ENCODE measurements around the gene F7. TPM values are rescaled to one million over a fixed set of nuclear protein-coding genes. Genes with fewer than 3 reads are reported as not detected.

Gene F7
- total RNA-seq, 1 experiment from 2014 or later = 0.26 TPM

GRCh38 chr13:113116206-113116800, 10.7 kb downstream of the F7 start:
- no peak overlapping the region for H3K4me3 Mint-ChIP-seq
- H3K36me3 Mint-ChIP-seq = 0 out of 2 replicates have a peak, but pooled peaks cover 2% of the 10 kb centered on the region
- ChIA-PET POLR2A (no interaction called here), CTCF (no interaction called here)
- H3K4me1 Mint-ChIP-seq = no peaks in the 10 kb centered on the region
- peaks cover 6% of the 10 kb centered on the region for H3K9me3 Mint-ChIP-seq
- no peak for TF ChIP-seq NR1H2 (CRISPR knock-in tag; IDR thresholded peaks at IDR 0.05)
- no peak for TF ChIP-seq ZSCAN18 (CRISPR knock-in tag; IDR thresholded peaks at IDR 0.05)
- TF ChIP-seq, protein P1, sequence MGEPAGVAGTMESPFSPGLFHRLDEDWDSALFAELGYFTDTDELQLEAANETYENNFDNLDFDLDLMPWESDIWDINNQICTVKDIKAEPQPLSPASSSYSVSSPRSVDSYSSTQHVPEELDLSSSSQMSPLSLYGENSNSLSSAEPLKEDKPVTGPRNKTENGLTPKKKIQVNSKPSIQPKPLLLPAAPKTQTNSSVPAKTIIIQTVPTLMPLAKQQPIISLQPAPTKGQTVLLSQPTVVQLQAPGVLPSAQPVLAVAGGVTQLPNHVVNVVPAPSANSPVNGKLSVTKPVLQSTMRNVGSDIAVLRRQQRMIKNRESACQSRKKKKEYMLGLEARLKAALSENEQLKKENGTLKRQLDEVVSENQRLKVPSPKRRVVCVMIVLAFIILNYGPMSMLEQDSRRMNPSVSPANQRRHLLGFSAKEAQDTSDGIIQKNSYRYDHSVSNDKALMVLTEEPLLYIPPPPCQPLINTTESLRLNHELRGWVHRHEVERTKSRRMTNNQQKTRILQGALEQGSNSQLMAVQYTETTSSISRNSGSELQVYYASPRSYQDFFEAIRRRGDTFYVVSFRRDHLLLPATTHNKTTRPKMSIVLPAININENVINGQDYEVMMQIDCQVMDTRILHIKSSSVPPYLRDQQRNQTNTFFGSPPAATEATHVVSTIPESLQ (CRISPR knock-in tag; IDR thresholded peaks at IDR 0.05) = no peak
- TF ChIP-seq PRDM15 (CRISPR knock-in tag; IDR thresholded peaks at IDR 0.05) = no peak
- TF ChIP-seq CREB1 (CRISPR knock-in tag; IDR thresholded peaks at IDR 0.05) = no peak
- H3K27ac Mint-ChIP-seq = no peak overlapping the region
- H3K27me3 Mint-ChIP-seq (ENCODE audit: low read depth) = peaks cover 6% of the 10 kb centered on the region
- no peak for DNase-seq (ENCODE audit: low spot score)
- no peak for ATAC-seq

- no peak for ATAC-seq
- ChIA-PET POLR2A (no interaction called here), CTCF (no interaction called here)
- DNase-seq (ENCODE audit: low spot score) = no peak
- Mint-ChIP-seq H3K4me1 (no peaks in the 10 kb centered on the region), H3K9me3 (peaks cover 6% of the 10 kb centered on the region), H3K4me3 (no peak overlapping the region), H3K36me3 (0 out of 2 replicates have a peak, but pooled peaks cover 2% of the 10 kb centered on the region), H3K27me3 (ENCODE audit: low read depth) (peaks cover 6% of the 10 kb centered on the region), H3K27ac (no peak overlapping the region)
- no peak for TF ChIP-seq NR3C1 (CRISPR knock-in tag; conservative IDR thresholded peaks at IDR 0.05; ENCODE audit: low read depth)
- TF ChIP-seq ZNF263 (CRISPR knock-in tag; IDR thresholded peaks at IDR 0.05; ENCODE audit: low read depth) = no peak
- TF ChIP-seq ESRRA (CRISPR knock-in tag; IDR thresholded peaks at IDR 0.05; ENCODE audit: borderline replicate concordance) = no peak
- no peak for TF ChIP-seq ZMAT4 (CRISPR knock-in tag; IDR thresholded peaks at IDR 0.05)
- no peak for TF ChIP-seq ZNF416 (CRISPR knock-in tag; IDR thresholded peaks at IDR 0.05)
- TF ChIP-seq, protein P2, sequence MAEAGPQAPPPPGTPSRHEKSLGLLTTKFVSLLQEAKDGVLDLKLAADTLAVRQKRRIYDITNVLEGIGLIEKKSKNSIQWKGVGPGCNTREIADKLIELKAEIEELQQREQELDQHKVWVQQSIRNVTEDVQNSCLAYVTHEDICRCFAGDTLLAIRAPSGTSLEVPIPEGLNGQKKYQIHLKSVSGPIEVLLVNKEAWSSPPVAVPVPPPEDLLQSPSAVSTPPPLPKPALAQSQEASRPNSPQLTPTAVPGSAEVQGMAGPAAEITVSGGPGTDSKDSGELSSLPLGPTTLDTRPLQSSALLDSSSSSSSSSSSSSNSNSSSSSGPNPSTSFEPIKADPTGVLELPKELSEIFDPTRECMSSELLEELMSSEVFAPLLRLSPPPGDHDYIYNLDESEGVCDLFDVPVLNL (CRISPR knock-in tag; IDR thresholded peaks at IDR 0.05; ENCODE audit: borderline replicate concordance, low read depth) = no peak
- no peak for TF ChIP-seq ELF4 (CRISPR knock-in tag; IDR thresholded peaks at IDR 0.05; ENCODE audit: low read depth)
- TF ChIP-seq, protein P1 (CRISPR knock-in tag; IDR thresholded peaks at IDR 0.05) = no peak
- TF ChIP-seq NR1H2 (CRISPR knock-in tag; IDR thresholded peaks at IDR 0.05) = no peak
- TF ChIP-seq, protein P3, sequence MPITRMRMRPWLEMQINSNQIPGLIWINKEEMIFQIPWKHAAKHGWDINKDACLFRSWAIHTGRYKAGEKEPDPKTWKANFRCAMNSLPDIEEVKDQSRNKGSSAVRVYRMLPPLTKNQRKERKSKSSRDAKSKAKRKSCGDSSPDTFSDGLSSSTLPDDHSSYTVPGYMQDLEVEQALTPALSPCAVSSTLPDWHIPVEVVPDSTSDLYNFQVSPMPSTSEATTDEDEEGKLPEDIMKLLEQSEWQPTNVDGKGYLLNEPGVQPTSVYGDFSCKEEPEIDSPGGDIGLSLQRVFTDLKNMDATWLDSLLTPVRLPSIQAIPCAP (CRISPR knock-in tag; IDR thresholded peaks at IDR 0.05) = no peak
- TF ChIP-seq FOXK1 (CRISPR knock-in tag; IDR thresholded peaks at IDR 0.05) = no peak
- no peak for TF ChIP-seq ZBTB21 (CRISPR knock-in tag; IDR thresholded peaks at IDR 0.05; ENCODE audit: borderline replicate concordance)
- TF ChIP-seq ETV6 (CRISPR knock-in tag; IDR thresholded peaks at IDR 0.05) = no peak
- no peak for TF ChIP-seq ZNF425 (CRISPR knock-in tag; conservative IDR thresholded peaks at IDR 0.05)
Measured at GRCh38 chr13:113116871-113117271, 11.3 kb downstream of the F7 start.

Data from WTC11 (cell line).